Measurements from ENCODE around the gene CTTNBP2.

The CTTNBP2 gene

GRCh38 chr7:117759950-117760640, 113.1 kb downstream of the CTTNBP2 start:
- no peak overlapping the region for H3K27ac ChIP-seq
- no peak overlapping the region for H3K4me3 ChIP-seq (ENCODE audit: low read depth in 1 of 2, low read length in 1 of 2)
- TF ChIP-seq CTCF (IDR thresholded peaks at IDR 0.05): no peak
- H3K9me3 ChIP-seq: no peaks in the 10 kb centered on the region
- no peaks in the 10 kb centered on the region for H3K27me3 ChIP-seq
- no peaks in the 10 kb centered on the region for H3K4me1 ChIP-seq (ENCODE audit: control insufficient read depth in 1 of 2, insufficient read depth in 1 of 2, low read depth in 1 of 2, low read length in 1 of 2)
- no peaks in the 10 kb centered on the region for H3K36me3 ChIP-seq

GRCh38 chr7:117757440-117757839, 115.8 kb downstream of the CTTNBP2 start:
- Histone ChIP-seq H3K36me3 (no peaks in the 10 kb centered on the region), H3K27ac (no peak overlapping the region), H3K4me1 (ENCODE audit: control insufficient read depth in 1 of 2, insufficient read depth in 1 of 2, low read depth in 1 of 2, low read length in 1 of 2) (no peaks in the 10 kb centered on the region), H3K9me3 (no peaks in the 10 kb centered on the region), H3K27me3 (no peaks in the 10 kb centered on the region), H3K4me3 (ENCODE audit: low read depth in 1 of 2, low read length in 1 of 2) (no peak overlapping the region)
- no peak for TF ChIP-seq CTCF (IDR thresholded peaks at IDR 0.05)

GRCh38 chr7:117756586-117757085, 116.6 kb downstream of the CTTNBP2 start:
- no peaks in the 10 kb centered on the region for H3K4me1 ChIP-seq (ENCODE audit: control insufficient read depth in 1 of 2, insufficient read depth in 1 of 2, low read depth in 1 of 2, low read length in 1 of 2)
- no peaks in the 10 kb centered on the region for H3K27me3 ChIP-seq
- no peaks in the 10 kb centered on the region for H3K36me3 ChIP-seq
- no peak overlapping the region for H3K4me3 ChIP-seq (ENCODE audit: low read depth in 1 of 2, low read length in 1 of 2)
- no peaks in the 10 kb centered on the region for H3K9me3 ChIP-seq
- TF ChIP-seq CTCF (IDR thresholded peaks at IDR 0.05): no peak
- no peak overlapping the region for H3K27ac ChIP-seq

GRCh38 chr7:117755136-117755535, 118.1 kb downstream of the CTTNBP2 start:
- Histone ChIP-seq H3K27me3 (no peaks in the 10 kb centered on the region), H3K4me1 (ENCODE audit: control insufficient read depth in 1 of 2, insufficient read depth in 1 of 2, low read depth in 1 of 2, low read length in 1 of 2) (no peaks in the 10 kb centered on the region), H3K9me3 (no peaks in the 10 kb centered on the region), H3K36me3 (no peaks in the 10 kb centered on the region), H3K4me3 (ENCODE audit: low read depth in 1 of 2, low read length in 1 of 2) (no peak overlapping the region), H3K27ac (no peak overlapping the region)
- TF ChIP-seq CTCF (IDR thresholded peaks at IDR 0.05): no peak

GRCh38 chr7:117751775-117752174, 121.5 kb downstream of the CTTNBP2 start:
- Histone ChIP-seq H3K4me1 (ENCODE audit: control insufficient read depth in 1 of 2, insufficient read depth in 1 of 2, low read depth in 1 of 2, low read length in 1 of 2) (no peaks in the 10 kb centered on the region), H3K9me3 (no peaks in the 10 kb centered on the region), H3K27me3 (no peaks in the 10 kb centered on the region), H3K27ac (no peak overlapping the region), H3K36me3 (no peaks in the 10 kb centered on the region), H3K4me3 (ENCODE audit: low read depth in 1 of 2, low read length in 1 of 2) (no peak overlapping the region)
- no peak for TF ChIP-seq CTCF (IDR thresholded peaks at IDR 0.05)
